ENCODE data around the gene LCOR. TPM values are rescaled to one million over a fixed set of nuclear protein-coding genes. Genes with fewer than 3 reads are reported as not detected.
A peak's percentile ranks its signal among the peaks of the same experiment; 100 is the strongest.

Gene LCOR
- total and polyA plus RNA-seq, 2 of the 13 experiments (the other 11 are each of a cell fraction or from before 2014, with no cell fraction given): 12.4 to 23.7 TPM

DNA sequence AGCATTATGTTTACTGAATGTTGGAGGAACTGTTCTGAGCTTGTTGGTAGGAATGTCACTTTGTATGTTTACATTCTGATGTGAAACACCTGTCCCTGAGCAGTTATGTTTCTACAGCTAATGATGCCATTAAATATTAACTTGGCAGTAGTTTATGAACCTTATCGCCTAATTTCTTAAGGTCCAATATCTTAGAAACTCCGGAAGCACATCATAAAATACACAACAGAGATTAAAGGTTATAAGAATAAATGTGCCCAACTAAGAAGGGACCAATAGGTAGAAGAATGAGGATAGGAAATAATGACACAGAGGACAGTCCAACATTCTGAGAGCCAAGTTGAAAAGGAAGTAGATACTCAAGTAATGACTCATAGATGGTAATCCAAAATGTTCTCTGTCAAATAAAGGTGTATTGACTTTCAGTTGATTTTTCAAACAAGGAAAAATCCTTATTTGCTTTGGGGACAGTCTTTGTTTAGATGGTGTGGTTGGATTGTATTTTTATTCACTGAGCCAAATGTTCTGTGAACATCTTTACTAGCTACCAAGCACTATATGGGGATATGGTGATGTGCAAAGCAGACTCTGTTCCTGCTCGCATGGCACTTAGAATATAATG, 31.9 kb downstream of the LCOR start (continued):
- TF ChIP-seq, protein P1, sequence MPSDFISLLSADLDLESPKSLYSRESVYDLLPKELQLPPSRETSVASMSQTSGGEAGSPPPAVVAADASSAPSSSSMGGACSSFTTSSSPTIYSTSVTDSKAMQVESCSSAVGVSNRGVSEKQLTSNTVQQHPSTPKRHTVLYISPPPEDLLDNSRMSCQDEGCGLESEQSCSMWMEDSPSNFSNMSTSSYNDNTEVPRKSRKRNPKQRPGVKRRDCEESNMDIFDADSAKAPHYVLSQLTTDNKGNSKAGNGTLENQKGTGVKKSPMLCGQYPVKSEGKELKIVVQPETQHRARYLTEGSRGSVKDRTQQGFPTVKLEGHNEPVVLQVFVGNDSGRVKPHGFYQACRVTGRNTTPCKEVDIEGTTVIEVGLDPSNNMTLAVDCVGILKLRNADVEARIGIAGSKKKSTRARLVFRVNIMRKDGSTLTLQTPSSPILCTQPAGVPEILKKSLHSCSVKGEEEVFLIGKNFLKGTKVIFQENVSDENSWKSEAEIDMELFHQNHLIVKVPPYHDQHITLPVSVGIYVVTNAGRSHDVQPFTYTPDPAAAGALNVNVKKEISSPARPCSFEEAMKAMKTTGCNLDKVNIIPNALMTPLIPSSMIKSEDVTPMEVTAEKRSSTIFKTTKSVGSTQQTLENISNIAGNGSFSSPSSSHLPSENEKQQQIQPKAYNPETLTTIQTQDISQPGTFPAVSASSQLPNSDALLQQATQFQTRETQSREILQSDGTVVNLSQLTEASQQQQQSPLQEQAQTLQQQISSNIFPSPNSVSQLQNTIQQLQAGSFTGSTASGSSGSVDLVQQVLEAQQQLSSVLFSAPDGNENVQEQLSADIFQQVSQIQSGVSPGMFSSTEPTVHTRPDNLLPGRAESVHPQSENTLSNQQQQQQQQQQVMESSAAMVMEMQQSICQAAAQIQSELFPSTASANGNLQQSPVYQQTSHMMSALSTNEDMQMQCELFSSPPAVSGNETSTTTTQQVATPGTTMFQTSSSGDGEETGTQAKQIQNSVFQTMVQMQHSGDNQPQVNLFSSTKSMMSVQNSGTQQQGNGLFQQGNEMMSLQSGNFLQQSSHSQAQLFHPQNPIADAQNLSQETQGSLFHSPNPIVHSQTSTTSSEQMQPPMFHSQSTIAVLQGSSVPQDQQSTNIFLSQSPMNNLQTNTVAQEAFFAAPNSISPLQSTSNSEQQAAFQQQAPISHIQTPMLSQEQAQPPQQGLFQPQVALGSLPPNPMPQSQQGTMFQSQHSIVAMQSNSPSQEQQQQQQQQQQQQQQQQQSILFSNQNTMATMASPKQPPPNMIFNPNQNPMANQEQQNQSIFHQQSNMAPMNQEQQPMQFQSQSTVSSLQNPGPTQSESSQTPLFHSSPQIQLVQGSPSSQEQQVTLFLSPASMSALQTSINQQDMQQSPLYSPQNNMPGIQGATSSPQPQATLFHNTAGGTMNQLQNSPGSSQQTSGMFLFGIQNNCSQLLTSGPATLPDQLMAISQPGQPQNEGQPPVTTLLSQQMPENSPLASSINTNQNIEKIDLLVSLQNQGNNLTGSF (CRISPR knock-in tag; IDR thresholded peaks at IDR 0.05): no peak
- TF ChIP-seq MAF1 (CRISPR knock-in tag; IDR thresholded peaks at IDR 0.05; ENCODE audit: borderline replicate concordance) (no peak), RBM39 (IDR thresholded peaks at IDR 0.05; ENCODE audit: low read depth, low read length, poor library complexity, severe bottlenecking) (no peak), ZNF543 (CRISPR knock-in tag; IDR thresholded peaks at IDR 0.05) (no peak), KAT8 (CRISPR knock-in tag; IDR thresholded peaks at IDR 0.05) (peak; percentile 71), ZNF234 (CRISPR knock-in tag; conservative IDR thresholded peaks at IDR 0.05) (no peak), NAIF1 (CRISPR knock-in tag; IDR thresholded peaks at IDR 0.05; ENCODE audit: borderline replicate concordance) (no peak)
- TF ChIP-seq, protein P2, sequence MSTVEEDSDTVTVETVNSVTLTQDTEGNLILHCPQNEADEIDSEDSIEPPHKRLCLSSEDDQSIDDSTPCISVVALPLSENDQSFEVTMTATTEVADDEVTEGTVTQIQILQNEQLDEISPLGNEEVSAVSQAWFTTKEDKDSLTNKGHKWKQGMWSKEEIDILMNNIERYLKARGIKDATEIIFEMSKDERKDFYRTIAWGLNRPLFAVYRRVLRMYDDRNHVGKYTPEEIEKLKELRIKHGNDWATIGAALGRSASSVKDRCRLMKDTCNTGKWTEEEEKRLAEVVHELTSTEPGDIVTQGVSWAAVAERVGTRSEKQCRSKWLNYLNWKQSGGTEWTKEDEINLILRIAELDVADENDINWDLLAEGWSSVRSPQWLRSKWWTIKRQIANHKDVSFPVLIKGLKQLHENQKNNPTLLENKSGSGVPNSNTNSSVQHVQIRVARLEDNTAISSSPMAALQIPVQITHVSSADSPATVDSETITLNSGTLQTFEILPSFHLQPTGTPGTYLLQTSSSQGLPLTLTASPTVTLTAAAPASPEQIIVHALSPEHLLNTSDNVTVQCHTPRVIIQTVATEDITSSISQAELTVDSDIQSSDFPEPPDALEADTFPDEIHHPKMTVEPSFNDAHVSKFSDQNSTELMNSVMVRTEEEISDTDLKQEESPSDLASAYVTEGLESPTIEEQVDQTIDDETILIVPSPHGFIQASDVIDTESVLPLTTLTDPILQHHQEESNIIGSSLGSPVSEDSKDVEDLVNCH (CRISPR knock-in tag; IDR thresholded peaks at IDR 0.05): no peak
- TF ChIP-seq, protein P3, sequence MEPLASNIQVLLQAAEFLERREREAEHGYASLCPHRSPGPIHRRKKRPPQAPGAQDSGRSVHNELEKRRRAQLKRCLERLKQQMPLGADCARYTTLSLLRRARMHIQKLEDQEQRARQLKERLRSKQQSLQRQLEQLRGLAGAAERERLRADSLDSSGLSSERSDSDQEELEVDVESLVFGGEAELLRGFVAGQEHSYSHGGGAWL (CRISPR knock-in tag; IDR thresholded peaks at IDR 0.05): no peak
- TF ChIP-seq, protein P4, sequence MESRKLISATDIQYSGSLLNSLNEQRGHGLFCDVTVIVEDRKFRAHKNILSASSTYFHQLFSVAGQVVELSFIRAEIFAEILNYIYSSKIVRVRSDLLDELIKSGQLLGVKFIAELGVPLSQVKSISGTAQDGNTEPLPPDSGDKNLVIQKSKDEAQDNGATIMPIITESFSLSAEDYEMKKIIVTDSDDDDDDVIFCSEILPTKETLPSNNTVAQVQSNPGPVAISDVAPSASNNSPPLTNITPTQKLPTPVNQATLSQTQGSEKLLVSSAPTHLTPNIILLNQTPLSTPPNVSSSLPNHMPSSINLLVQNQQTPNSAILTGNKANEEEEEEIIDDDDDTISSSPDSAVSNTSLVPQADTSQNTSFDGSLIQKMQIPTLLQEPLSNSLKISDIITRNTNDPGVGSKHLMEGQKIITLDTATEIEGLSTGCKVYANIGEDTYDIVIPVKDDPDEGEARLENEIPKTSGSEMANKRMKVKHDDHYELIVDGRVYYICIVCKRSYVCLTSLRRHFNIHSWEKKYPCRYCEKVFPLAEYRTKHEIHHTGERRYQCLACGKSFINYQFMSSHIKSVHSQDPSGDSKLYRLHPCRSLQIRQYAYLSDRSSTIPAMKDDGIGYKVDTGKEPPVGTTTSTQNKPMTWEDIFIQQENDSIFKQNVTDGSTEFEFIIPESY (CRISPR knock-in tag; IDR thresholded peaks at IDR 0.05): no peak
- TF ChIP-seq, protein P5, sequence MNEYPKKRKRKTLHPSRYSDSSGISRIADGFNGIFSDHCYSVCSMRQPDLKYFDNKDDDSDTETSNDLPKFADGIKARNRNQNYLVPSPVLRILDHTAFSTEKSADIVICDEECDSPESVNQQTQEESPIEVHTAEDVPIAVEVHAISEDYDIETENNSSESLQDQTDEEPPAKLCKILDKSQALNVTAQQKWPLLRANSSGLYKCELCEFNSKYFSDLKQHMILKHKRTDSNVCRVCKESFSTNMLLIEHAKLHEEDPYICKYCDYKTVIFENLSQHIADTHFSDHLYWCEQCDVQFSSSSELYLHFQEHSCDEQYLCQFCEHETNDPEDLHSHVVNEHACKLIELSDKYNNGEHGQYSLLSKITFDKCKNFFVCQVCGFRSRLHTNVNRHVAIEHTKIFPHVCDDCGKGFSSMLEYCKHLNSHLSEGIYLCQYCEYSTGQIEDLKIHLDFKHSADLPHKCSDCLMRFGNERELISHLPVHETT (CRISPR knock-in tag; conservative IDR thresholded peaks at IDR 0.05): no peak
- TF ChIP-seq, protein P6, sequence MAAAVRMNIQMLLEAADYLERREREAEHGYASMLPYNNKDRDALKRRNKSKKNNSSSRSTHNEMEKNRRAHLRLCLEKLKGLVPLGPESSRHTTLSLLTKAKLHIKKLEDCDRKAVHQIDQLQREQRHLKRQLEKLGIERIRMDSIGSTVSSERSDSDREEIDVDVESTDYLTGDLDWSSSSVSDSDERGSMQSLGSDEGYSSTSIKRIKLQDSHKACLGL (CRISPR knock-in tag; IDR thresholded peaks at IDR 0.05): no peak
- TF ChIP-seq, protein P7, sequence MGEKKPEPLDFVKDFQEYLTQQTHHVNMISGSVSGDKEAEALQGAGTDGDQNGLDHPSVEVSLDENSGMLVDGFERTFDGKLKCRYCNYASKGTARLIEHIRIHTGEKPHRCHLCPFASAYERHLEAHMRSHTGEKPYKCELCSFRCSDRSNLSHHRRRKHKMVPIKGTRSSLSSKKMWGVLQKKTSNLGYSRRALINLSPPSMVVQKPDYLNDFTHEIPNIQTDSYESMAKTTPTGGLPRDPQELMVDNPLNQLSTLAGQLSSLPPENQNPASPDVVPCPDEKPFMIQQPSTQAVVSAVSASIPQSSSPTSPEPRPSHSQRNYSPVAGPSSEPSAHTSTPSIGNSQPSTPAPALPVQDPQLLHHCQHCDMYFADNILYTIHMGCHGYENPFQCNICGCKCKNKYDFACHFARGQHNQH (CRISPR knock-in tag; IDR thresholded peaks at IDR 0.05): peak; percentile 70; the same call in 1 of the 2 replicates
